Activated CD4-positive, CD25-positive, alpha-beta regulatory T cell treated with anti-CD3 and anti-CD28 coated beads, Interleukin-2, amount 50 U/mL, for 72 hours (primary cell): Measurements from ENCODE around the gene ASIC2.
"Not testable (repeated sequence)": the region's sequence is repeated elsewhere in the genome, so short reads cannot be mapped to it uniquely, and the experiment has no call there.

ENCODE experiments used
- DNase-seq: peaks from one replicate; pipeline ENCODE4 v3.0.0; 2021

Gene ASIC2

DNA sequence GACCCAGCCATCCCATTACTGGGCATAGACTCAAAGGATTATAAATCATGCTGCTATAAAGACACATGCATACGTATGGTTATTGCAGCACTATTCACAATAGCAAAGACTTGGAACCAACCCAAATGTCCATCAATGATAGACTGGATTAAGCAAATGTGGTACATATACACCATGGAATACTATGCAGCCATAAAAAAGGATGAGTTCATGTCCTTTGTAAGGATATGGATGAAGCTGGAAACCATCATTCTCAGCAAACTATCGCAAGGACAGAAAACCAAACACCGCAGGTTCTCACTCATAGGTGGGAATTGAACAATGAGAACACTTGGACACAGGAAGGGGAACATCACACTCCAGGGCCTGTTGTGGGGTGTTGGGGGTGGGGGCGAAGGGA is 323.9 kb downstream of the ASIC2 start:
- not testable (repeated sequence) for DNase-seq

DNA sequence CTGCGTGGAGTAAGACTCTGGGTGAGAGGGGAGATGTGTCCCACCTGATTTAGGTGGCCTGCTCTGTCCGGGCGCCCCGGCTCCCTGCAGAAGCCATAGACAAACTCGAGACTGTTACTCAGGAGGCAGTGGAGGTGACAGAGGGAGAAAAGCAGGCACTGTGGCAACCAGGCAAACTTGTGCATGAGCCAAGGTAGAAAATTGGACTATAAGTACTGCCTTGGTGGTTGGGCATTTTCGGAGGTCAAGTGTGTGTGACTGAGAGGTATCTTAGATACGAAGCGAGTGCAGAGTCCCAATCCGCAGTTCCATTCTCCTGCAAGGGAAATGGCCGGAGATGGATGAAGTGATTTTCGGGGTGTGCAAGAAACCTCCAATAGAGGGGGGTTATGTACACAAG is 328.6 kb downstream of the ASIC2 start:
- no peak for DNase-seq
